NCI-H2171 (cell line): ENCODE results near the gene CHD9.
"Not testable (repeated sequence)": the region's sequence is repeated elsewhere in the genome, so short reads cannot be mapped to it uniquely, and the experiment has no call there.

ENCODE experiments used
- DNase-seq: peaks from one replicate; lab custom pipeline; 2025; lab: John Stamatoyannopoulos, UW

Gene CHD9

GRCh38 chr16:53278498-53278897 is 223.7 kb downstream of the CHD9 start:
- DNase-seq: not testable (repeated sequence)

GRCh38 chr16:53281280-53281679 is 226.5 kb downstream of the CHD9 start:
- no peak for DNase-seq

- DNase-seq: no peak
Measured at GRCh38 chr16:53281859-53282258, 227.1 kb downstream of the CHD9 start.

GRCh38 chr16:53282328-53282727 is 227.5 kb downstream of the CHD9 start:
- no peak for DNase-seq

GRCh38 chr16:53282975-53283946 is 228.5 kb downstream of the CHD9 start:
- peak; percentile 34 for DNase-seq

GRCh38 chr16:53285236-53285635 is 230.4 kb downstream of the CHD9 start:
- no peak for DNase-seq

GRCh38 chr16:53290520-53290919 is 235.7 kb downstream of the CHD9 start:
- no peak for DNase-seq

- no peak for DNase-seq
Measured at GRCh38 chr16:53291757-53292392, 237.1 kb downstream of the CHD9 start.

GRCh38 chr16:53297477-53297876 is 242.7 kb downstream of the CHD9 start:
- no peak for DNase-seq

- no peak for DNase-seq
Measured at GRCh38 chr16:53304334-53304733, 249.5 kb downstream of the CHD9 start.

GRCh38 chr16:53305743-53306142 is 251.0 kb downstream of the CHD9 start:
- DNase-seq: no peak

- no peak for DNase-seq
Measured at GRCh38 chr16:53309457-53309856, 254.7 kb downstream of the CHD9 start.

GRCh38 chr16:53320992-53321391 is 266.2 kb downstream of the CHD9 start:
- DNase-seq: no peak

GRCh38 chr16:53323924-53324323 is 269.1 kb downstream of the CHD9 start:
- no peak for DNase-seq

GRCh38 chr16:53330991-53331390 is 276.2 kb downstream of the CHD9 start:
- not testable (repeated sequence) for DNase-seq

GRCh38 chr16:53334581-53334980 is 279.8 kb downstream of the CHD9 start:
- DNase-seq: no peak

- no peak for DNase-seq
Measured at GRCh38 chr16:53337294-53337693, 282.5 kb downstream of the CHD9 start.

- no peak for DNase-seq
Measured at GRCh38 chr16:53341792-53342191, 287.0 kb downstream of the CHD9 start.

GRCh38 chr16:53355064-53355463 is 300.3 kb downstream of the CHD9 start:
- no peak for DNase-seq

GRCh38 chr16:53356478-53357207 is 301.9 kb downstream of the CHD9 start:
- no peak for DNase-seq

GRCh38 chr16:53357208-53357586 is 302.4 kb downstream of the CHD9 start:
- no peak for DNase-seq

- no peak for DNase-seq
Measured at GRCh38 chr16:53357955-53358354, 303.2 kb downstream of the CHD9 start.

- no peak for DNase-seq
Measured at GRCh38 chr16:53358884-53359283, 304.1 kb downstream of the CHD9 start.
